GM18499 (cell line): ENCODE data around the gene RASD2.
"Not testable (repeated sequence)": the region's sequence is repeated elsewhere in the genome, so short reads cannot be mapped to it uniquely, and the experiment has no call there.

Experiments used
- ATAC-seq: cut with Tn5 transposase; IDR thresholded peaks from one replicate; pipeline ENCODE4 v1.9.1; 2021; ENCODE audit warnings: moderate number of reproducible peaks; ENCODE audit not compliant: insufficient read depth, unreplicated experiment

Gene RASD2

GRCh38 chr22:35540595-35541253 lies at the start of gene RASD2:
RASD2 (plus strand) TSS chr22:35540831; CDS start chr22:35546810, 5,979 bp downstream.
- ATAC-seq: no peak

GRCh38 chr22:35491061-35491907 lies 49.3 kb upstream of the RASD2 start:
- ATAC-seq: not testable (repeated sequence)

GRCh38 chr22:35491908-35492380 lies 48.7 kb upstream of the RASD2 start:
- no peak for ATAC-seq

- ATAC-seq: no peak
Observed at GRCh38 chr22:35493074-35493473, 47.6 kb upstream of the RASD2 start.

- not testable (repeated sequence) for ATAC-seq
Observed at GRCh38 chr22:35495711-35496110, 44.9 kb upstream of the RASD2 start.

- ATAC-seq: no peak
Observed at GRCh38 chr22:35496768-35497312, 43.8 kb upstream of the RASD2 start.

GRCh38 chr22:35498026-35498800 lies 42.4 kb upstream of the RASD2 start:
- no peak for ATAC-seq

GRCh38 chr22:35502836-35503235 lies 37.8 kb upstream of the RASD2 start:
- no peak for ATAC-seq

GRCh38 chr22:35505399-35506258 lies 35.0 kb upstream of the RASD2 start:
- ATAC-seq: no peak

- ATAC-seq: no peak
Observed at GRCh38 chr22:35506259-35506570, 34.4 kb upstream of the RASD2 start.

- not testable (repeated sequence) for ATAC-seq
Observed at GRCh38 chr22:35507851-35508250, 32.8 kb upstream of the RASD2 start.

- no peak for ATAC-seq
Observed at GRCh38 chr22:35509451-35509850, 31.2 kb upstream of the RASD2 start.

GRCh38 chr22:35509960-35510359 lies 30.7 kb upstream of the RASD2 start:
- no peak for ATAC-seq

- no peak for ATAC-seq
Observed at GRCh38 chr22:35510481-35510934, 30.1 kb upstream of the RASD2 start.

GRCh38 chr22:35510951-35511350 lies 29.7 kb upstream of the RASD2 start:
- ATAC-seq: no peak

- ATAC-seq: no peak
Observed at GRCh38 chr22:35514366-35514765, 26.3 kb upstream of the RASD2 start.

- not testable (repeated sequence) for ATAC-seq
Observed at GRCh38 chr22:35515952-35516351, 24.7 kb upstream of the RASD2 start.

GRCh38 chr22:35516723-35517122 lies 23.9 kb upstream of the RASD2 start:
- no peak for ATAC-seq

- no peak for ATAC-seq
Observed at GRCh38 chr22:35517207-35517606, 23.4 kb upstream of the RASD2 start.
